ENCODE results near the gene BUD23. TPM values are rescaled to one million over a fixed set of nuclear protein-coding genes. Genes with fewer than 3 reads are reported as not detected.

BUD23 gene
- total and polyA plus RNA-seq, 9 of the 15 experiments (the other 6 are each of a cell fraction or from before 2014, with no cell fraction given), result 79.5 to 270 (median 150) TPM

DNA sequence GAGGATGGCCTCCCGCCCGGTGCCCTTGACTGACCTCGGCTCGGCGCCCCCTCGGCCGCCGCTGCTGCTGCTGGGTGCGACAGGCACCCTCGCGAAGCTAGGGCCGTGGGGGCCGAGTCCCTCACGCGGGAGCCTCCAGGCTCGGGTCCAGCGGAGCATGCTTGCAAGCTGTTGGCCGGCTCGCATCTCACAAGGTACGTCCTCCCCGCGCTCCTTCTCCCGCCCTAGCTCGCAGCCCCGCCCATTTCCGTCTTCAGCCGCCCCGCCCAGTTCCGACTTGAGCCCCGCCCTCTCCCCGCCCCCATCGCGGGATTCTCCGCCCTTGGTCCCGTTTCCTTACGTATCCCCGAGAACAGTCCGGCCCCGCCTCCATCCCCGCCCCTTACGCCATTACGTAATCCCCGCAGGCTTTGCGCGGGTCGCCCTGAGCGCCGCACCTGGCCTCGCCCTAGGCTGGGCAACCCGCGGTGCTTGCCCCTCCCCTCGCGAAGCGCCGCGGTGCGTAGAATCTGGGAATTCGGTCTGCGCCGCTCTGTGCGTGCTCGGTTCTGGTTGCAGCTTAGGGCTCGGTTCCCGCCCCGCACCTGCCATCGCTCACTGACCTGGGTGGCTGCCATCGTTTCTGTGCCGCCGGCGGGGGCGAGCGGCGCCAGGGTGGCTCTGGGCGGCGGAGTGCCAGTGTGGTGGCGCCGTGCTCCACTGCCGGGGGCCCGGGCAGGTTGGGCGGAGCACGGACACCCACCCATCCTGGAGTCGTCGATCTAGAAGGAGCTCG, 55.4 kb downstream of the BUD23 start, which contains the start of gene ABHD11 (continued):
- TF ChIP-seq ID3 (CRISPR knock-in tag; IDR thresholded peaks at IDR 0.05), result no peak
- TF ChIP-seq ID3 (tag; IDR thresholded peaks at IDR 0.05), result no peak; the same call in 1 of the 2 replicates
- peak; percentile 68 for TF ChIP-seq E2F3 (CRISPR knock-in tag; IDR thresholded peaks at IDR 0.05)
- TF ChIP-seq PHF8 (IDR thresholded peaks at IDR 0.05; ENCODE audit: borderline replicate concordance, low read length), result peak; percentile 85; the same call in 1 of the 2 replicates
- no peak for TF ChIP-seq ZNF586 (CRISPR knock-in tag; conservative IDR thresholded peaks at IDR 0.05)
- TF ChIP-seq CHD7 (IDR thresholded peaks at IDR 0.05; ENCODE audit: low read depth, low read length), result no peak
- TF ChIP-seq HSF4 (CRISPR knock-in tag; IDR thresholded peaks at IDR 0.05; ENCODE audit: borderline replicate concordance), result no peak
- peak; percentile 84 for TF ChIP-seq TFAP4 (CRISPR knock-in tag; IDR thresholded peaks at IDR 0.05; ENCODE audit: borderline replicate concordance)
- peak; percentile 75 for TF ChIP-seq POLR2B (IDR thresholded peaks at IDR 0.05; ENCODE audit: low read depth, partially characterized antibody)
- TF ChIP-seq KLF10 (CRISPR knock-in tag; IDR thresholded peaks at IDR 0.05), result no peak
- TF ChIP-seq, protein P1, sequence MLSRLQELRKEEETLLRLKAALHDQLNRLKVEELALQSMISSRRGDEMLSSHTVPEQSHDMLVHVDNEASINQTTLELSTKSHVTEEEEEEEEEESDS (CRISPR knock-in tag; IDR thresholded peaks at IDR 0.05), result no peak
- TF ChIP-seq E2F5 (CRISPR knock-in tag; IDR thresholded peaks at IDR 0.05), result peak; percentile 79; the same call in 1 of the 2 replicates
- TF ChIP-seq CCAR2 (IDR thresholded peaks at IDR 0.05; ENCODE audit: low read depth, low read length), result no peak
